Calu3 (cell line): ENCODE data around the gene CAPZA1. TPM values are rescaled to one million over a fixed set of nuclear protein-coding genes. Genes with fewer than 3 reads are reported as not detected.

Experiments used
- BruUV-seq: library from RNA; stranded (reverse); fragments of 400-500 nt; replicated peaks from 2 replicates; lab custom pipeline; 2021; lab: Mats Ljungman, UMichigan
- CTCF ChIA-PET: fragments of 300-600 bp; sonication (Branson Sonifier 250); formaldehyde crosslinking; loops from one replicate; lab custom pipeline; 2022; ENCODE audit warnings: antibody characterized with exemption; lab: Charles Lee
- DNase-seq: peaks from one replicate; pipeline ENCODE4 v3.0.0; 2022
- H3K27ac Mint-ChIP-seq: one replicate; pipeline ENCODE4 v1.8.0; 2022; ENCODE audit warnings: mixed read lengths; ENCODE audit not compliant: unreplicated experiment
- H3K27me3 Mint-ChIP-seq: one replicate; pipeline ENCODE4 v1.8.0; 2022; ENCODE audit warnings: mixed read lengths; ENCODE audit not compliant: unreplicated experiment
- H3K36me3 Mint-ChIP-seq: one replicate; pipeline ENCODE4 v1.8.0; 2022; ENCODE audit warnings: mild to moderate bottlenecking, moderate library complexity, mixed read lengths; ENCODE audit not compliant: insufficient read depth, unreplicated experiment
- H3K4me1 Mint-ChIP-seq: one replicate; pipeline ENCODE4 v1.8.0; 2022; ENCODE audit warnings: mild to moderate bottlenecking, low read depth, mixed read lengths; ENCODE audit not compliant: unreplicated experiment
- H3K4me3 Mint-ChIP-seq: one replicate; pipeline ENCODE4 v1.8.0; 2022; ENCODE audit warnings: mild to moderate bottlenecking, low read depth, moderate library complexity, mixed read lengths; ENCODE audit not compliant: unreplicated experiment
- H3K9me3 Mint-ChIP-seq: one replicate; pipeline ENCODE4 v1.8.0; 2022; ENCODE audit warnings: low read depth, mixed read lengths; ENCODE audit not compliant: unreplicated experiment
- intact Hi-C: fragments of 100-400 bp; cut with micrococcal nuclease; formaldehyde crosslinking; loops from one replicate; pipeline ENCODE4 v1.10.0; 2022; ENCODE audit not compliant: unreplicated experiment
- total RNA-seq: library from RNA; stranded (reverse); gene quantifications from 2 replicates; pipeline ENCODE4 v1.2.3, GENCODE V29; 2022
- TF ChIP-seq, protein P1 (sequence below): fragments of 200-600 bp; IDR thresholded peaks from one replicate; pipeline ENCODE4 v1.8.0; 2022; ENCODE audit warnings: antibody characterized with exemption; ENCODE audit not compliant: unreplicated experiment

Gene CAPZA1
- total RNA-seq, 1 experiment from 2014 or later, result 103 TPM

DNA sequence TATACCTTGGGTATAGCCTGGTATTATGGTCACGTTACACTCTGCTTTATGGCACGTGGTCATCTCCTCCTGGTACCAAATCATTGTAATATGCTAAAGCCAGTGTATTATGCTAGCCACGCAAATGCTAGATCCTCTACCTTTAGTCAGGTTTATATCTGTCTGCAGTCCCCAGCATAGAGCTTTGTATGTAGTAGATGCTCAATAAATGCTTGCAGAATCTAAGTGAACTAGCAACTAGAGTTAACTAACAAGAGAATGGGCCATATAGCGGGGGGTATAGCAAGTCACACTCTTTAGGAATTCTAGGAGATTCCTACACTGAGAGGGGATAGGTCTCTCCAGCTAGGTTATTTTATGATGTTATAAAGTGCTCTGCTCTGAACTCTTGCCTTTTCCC lies 57.9 kb downstream of the CAPZA1 start:
- no peak for DNase-seq
- Mint-ChIP-seq H3K36me3 (peaks cover 40% of the 10 kb centered on the region), H3K27me3 (no peaks in the 10 kb centered on the region), H3K4me1 (peaks cover 23% of the 10 kb centered on the region), H3K4me3 (no peak overlapping the region), H3K9me3 (no peaks in the 10 kb centered on the region), H3K27ac (no peak overlapping the region)
- CTCF ChIA-PET, result interaction anchor here (0.6 kb wide), 1 partner anchor 283 kb away, joined by 3 read pairs; no protein-coding TSS in a partner anchor
- no TSS peak for BruUV-seq
- intact Hi-C loops, result no loop called here
- TF ChIP-seq, protein P1, sequence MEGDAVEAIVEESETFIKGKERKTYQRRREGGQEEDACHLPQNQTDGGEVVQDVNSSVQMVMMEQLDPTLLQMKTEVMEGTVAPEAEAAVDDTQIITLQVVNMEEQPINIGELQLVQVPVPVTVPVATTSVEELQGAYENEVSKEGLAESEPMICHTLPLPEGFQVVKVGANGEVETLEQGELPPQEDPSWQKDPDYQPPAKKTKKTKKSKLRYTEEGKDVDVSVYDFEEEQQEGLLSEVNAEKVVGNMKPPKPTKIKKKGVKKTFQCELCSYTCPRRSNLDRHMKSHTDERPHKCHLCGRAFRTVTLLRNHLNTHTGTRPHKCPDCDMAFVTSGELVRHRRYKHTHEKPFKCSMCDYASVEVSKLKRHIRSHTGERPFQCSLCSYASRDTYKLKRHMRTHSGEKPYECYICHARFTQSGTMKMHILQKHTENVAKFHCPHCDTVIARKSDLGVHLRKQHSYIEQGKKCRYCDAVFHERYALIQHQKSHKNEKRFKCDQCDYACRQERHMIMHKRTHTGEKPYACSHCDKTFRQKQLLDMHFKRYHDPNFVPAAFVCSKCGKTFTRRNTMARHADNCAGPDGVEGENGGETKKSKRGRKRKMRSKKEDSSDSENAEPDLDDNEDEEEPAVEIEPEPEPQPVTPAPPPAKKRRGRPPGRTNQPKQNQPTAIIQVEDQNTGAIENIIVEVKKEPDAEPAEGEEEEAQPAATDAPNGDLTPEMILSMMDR, result no peak

DNA sequence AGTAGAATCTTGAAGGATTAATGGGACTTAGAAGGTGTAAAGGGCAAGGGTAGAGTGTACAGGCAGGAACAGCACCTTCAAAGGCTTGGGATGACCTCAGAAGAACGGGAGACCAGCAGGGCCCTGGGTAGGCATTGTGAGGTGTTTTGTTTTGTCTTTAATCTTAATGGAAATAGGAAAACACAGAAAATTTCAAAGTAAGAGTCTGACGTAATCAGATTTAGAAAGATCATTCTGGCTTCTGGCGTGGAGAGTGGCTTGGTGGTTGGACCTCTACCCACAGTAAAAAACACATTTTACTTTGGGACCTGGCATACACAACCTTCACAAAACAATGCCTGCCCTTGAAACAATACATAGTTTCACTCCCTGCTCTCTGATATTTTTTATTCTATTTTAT lies 59.0 kb downstream of the CAPZA1 start:
- Mint-ChIP-seq H3K27ac (no peak overlapping the region), H3K27me3 (no peaks in the 10 kb centered on the region), H3K36me3 (peaks cover 30% of the 10 kb centered on the region), H3K4me3 (no peak overlapping the region), H3K4me1 (peaks cover 23% of the 10 kb centered on the region), H3K9me3 (no peaks in the 10 kb centered on the region)
- BruUV-seq, result no TSS peak
- intact Hi-C loops, result no loop called here
- no peak for DNase-seq
- TF ChIP-seq, protein P1, result no peak
- CTCF ChIA-PET, result no interaction called here

DNA sequence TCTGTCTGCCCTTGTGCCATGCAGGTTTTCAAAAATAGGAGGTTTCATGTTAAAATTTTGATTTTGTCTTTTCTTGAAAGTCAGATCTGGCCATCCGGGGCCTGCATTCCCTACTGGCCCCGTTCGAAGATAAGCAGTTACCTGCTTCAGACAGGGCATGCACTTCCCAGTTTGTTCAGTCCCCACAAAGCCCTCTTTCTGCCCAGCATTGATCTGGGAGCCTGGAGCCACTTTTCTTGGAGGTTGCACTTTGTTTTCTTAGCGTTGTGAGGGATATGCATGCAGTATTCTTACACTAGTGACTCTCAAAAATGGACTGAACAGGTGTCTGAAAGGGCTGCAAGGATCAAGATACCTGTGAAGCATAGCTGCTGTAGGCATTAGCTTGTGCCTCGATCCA lies 66.3 kb downstream of the CAPZA1 start:
- Mint-ChIP-seq H3K9me3 (no peaks in the 10 kb centered on the region), H3K4me3 (no peak overlapping the region), H3K27ac (no peak overlapping the region), H3K4me1 (no peaks in the 10 kb centered on the region), H3K27me3 (no peaks in the 10 kb centered on the region), H3K36me3 (peaks cover 5% of the 10 kb centered on the region)
- TF ChIP-seq, protein P1, result no peak
- intact Hi-C loops, result no loop called here
- CTCF ChIA-PET, result no interaction called here
- DNase-seq, result no peak
- BruUV-seq, result no TSS peak

DNA sequence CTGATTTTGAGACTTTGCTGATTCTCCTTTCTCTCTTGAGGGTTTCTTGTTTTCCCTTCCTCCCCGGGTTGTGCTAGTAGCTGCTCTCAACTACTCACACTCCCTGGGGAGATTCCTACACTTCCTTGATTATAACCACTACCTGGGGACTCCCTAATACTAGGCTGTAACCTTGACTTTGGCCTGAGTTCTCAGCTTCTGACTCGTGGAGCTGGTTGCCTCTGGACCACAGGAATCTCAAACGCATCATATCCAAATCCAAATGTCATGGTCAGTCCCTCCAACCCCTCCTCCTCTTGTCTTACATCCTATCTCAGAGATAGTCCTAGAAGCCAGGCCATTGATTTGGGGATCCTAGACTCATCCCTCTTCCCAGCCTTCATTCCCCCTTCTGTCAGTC lies 66.8 kb downstream of the CAPZA1 start:
- Mint-ChIP-seq H3K4me1 (no peaks in the 10 kb centered on the region), H3K36me3 (peaks cover 5% of the 10 kb centered on the region), H3K4me3 (no peak overlapping the region), H3K27ac (no peak overlapping the region), H3K9me3 (no peaks in the 10 kb centered on the region), H3K27me3 (no peaks in the 10 kb centered on the region)
- no TSS peak for BruUV-seq
- no peak for DNase-seq
- CTCF ChIA-PET, result no interaction called here
- intact Hi-C loops, result no loop called here
- TF ChIP-seq, protein P1, result no peak
